H1 (cell line): ENCODE results near the gene LTBR. TPM values are rescaled to one million over a fixed set of nuclear protein-coding genes. Genes with fewer than 3 reads are reported as not detected.
A peak's percentile ranks its signal among the peaks of the same experiment; 100 is the strongest.

Experiments
- CTCF ChIA-PET: fragments of 300-600 bp; sonication (Branson Sonifier 250); formaldehyde crosslinking; loops from one replicate; lab custom pipeline; 2021; ENCODE audit not compliant: partially characterized antibody; lab: Charles Lee
- POLR2A ChIA-PET: fragments of 300-600 bp; sonication (Branson Sonifier 250); formaldehyde crosslinking; loops from one replicate; lab custom pipeline; 2021; ENCODE audit warnings: inconsistent platforms; ENCODE audit not compliant: partially characterized antibody; lab: Charles Lee
- DNase-seq, 2 experiments: peaks; one replicate each; pipeline versions ENCODE4 v3.0.0 to v3.0.0-alpha.2; 2010 to 2022; ENCODE audit warnings: low spot score in 2 of 2, low read depth in 1 of 2, mixed read lengths in 1 of 2
- FAIRE-seq: peaks from 2 replicates; lab custom pipeline; 2011; peaks lifted over from hg19 to GRCh38; lab: Jason Lieb, UNC
- H2AFZ ChIP-seq: 2 replicates; pipeline ENCODE4 v1.8.1; 2012; ENCODE audit warnings: low read length, inconsistent platforms
- H2AK5ac ChIP-seq: 2 replicates; pipeline ENCODE4 v1.6.1; 2013; ENCODE audit warnings: low read depth, low read length
- H2BK120ac ChIP-seq: replicated peaks from 2 replicates; pipeline ENCODE3; 2013; ENCODE audit warnings: low read depth, low read length, inconsistent platforms
- H2BK12ac ChIP-seq: 2 replicates; pipeline ENCODE4 v1.6.1; 2013; ENCODE audit warnings: low read depth, low read length
- H2BK15ac ChIP-seq: 2 replicates; pipeline ENCODE4 v1.6.1; 2013; ENCODE audit warnings: low read length
- H2BK20ac ChIP-seq: 2 replicates; pipeline ENCODE4 v1.6.1; 2013; ENCODE audit warnings: low read length
- H2BK5ac ChIP-seq: 2 replicates; pipeline ENCODE4 v1.6.1; 2013; ENCODE audit warnings: low read depth, low read length
- H3K14ac ChIP-seq: 2 replicates; pipeline ENCODE4 v1.6.1; 2013; ENCODE audit warnings: inconsistent platforms; ENCODE audit not compliant: insufficient read length
- H3K18ac ChIP-seq: 2 replicates; pipeline ENCODE4 v1.6.1; 2013; ENCODE audit warnings: low read length; ENCODE audit errors: extremely low read depth
- H3K23ac ChIP-seq: 2 replicates; pipeline ENCODE4 v1.6.1; 2013; ENCODE audit warnings: inconsistent platforms; ENCODE audit not compliant: insufficient read length
- H3K23me2 ChIP-seq: 2 replicates; pipeline ENCODE4 v1.6.1; 2013; ENCODE audit warnings: low read depth, low read length
- H3K27ac ChIP-seq: 2 replicates; pipeline ENCODE4 v1.6.1; 2011; ENCODE audit warnings: low read depth, low read length, inconsistent platforms
- H3K27me3 ChIP-seq, 4 experiments: replicated peaks in 1 of 4; 1 replicate in 1 of 4; 2 replicates in 3 of 4; pipeline versions ENCODE4 v1.6.1 to v1.8.1; 2011 to 2013; ENCODE audit warnings: low read length in 3 of 4, mild to moderate bottlenecking in 3 of 4, inconsistent platforms in 2 of 4, mixed read lengths in 2 of 4, moderate library complexity in 1 of 4; ENCODE audit not compliant: control insufficient read depth in 3 of 4, insufficient read depth in 3 of 4; ENCODE audit errors: extremely low read depth in 1 of 4
- H3K36me3 ChIP-seq, 4 experiments: 2 replicates each; pipeline versions ENCODE4 v1.6.1 to v1.8.1; 2011 to 2013; ENCODE audit warnings: mild to moderate bottlenecking in 4 of 4, low read length in 3 of 4, moderate library complexity in 2 of 4, control low read depth in 1 of 4, inconsistent platforms in 1 of 4; ENCODE audit not compliant: insufficient read depth in 4 of 4, control insufficient read depth in 2 of 4
- H3K4ac ChIP-seq: replicated peaks from 2 replicates; pipeline ENCODE3; 2013; ENCODE audit warnings: low read length, low read depth, mixed read lengths, inconsistent platforms; ENCODE audit not compliant: insufficient read length
- H3K4me1 ChIP-seq, 4 experiments: replicated peaks in 1 of 4; 1 replicate in 1 of 4; 2 replicates in 3 of 4; pipeline versions ENCODE4 v1.6.1 to v1.8.1; 2011 to 2013; ENCODE audit warnings: low read length in 3 of 4, inconsistent platforms in 2 of 4, mixed read lengths in 1 of 4; ENCODE audit not compliant: insufficient read depth in 4 of 4, control insufficient read depth in 3 of 4
- H3K4me2 ChIP-seq, 2 experiments: 2 replicates each; pipeline versions ENCODE4 v1.6.1 to v1.8.1; 2011 to 2013; ENCODE audit warnings: low read depth in 2 of 2, low read length in 2 of 2, control low read depth in 1 of 2, inconsistent platforms in 1 of 2, mild to moderate bottlenecking in 1 of 2; ENCODE audit not compliant: insufficient read depth in 1 of 2
- H3K4me3 ChIP-seq, 4 experiments: fragments of 200-600, 300-600 bp in 1 of 4; sonication (generic), shearing (Covaris generic), sonication (Bioruptor Twin) in 1 of 4; 2 replicates each; pipeline versions ENCODE4 v1.5.1 to v1.8.1; 2011 to 2016; ENCODE audit warnings: low read length in 4 of 4, low read depth in 3 of 4, control low read depth in 2 of 4, inconsistent platforms in 2 of 4, mild to moderate bottlenecking in 2 of 4, mixed read lengths in 1 of 4, moderate library complexity in 1 of 4; ENCODE audit not compliant: insufficient read depth in 2 of 4; ENCODE audit errors: extremely low read depth in 1 of 4
- H3K56ac ChIP-seq: replicated peaks from 2 replicates; pipeline ENCODE3; 2013; ENCODE audit warnings: low read depth, mild to moderate bottlenecking, mixed read lengths, low read length, inconsistent platforms; ENCODE audit not compliant: insufficient read length
- H3K79me1 ChIP-seq: 2 replicates; pipeline ENCODE4 v1.6.1; 2013; ENCODE audit warnings: low read depth, low read length, control low read depth
- H3K79me2 ChIP-seq, 2 experiments: 2 replicates each; pipeline versions ENCODE4 v1.6.1 to v1.8.1; 2012 to 2013; ENCODE audit warnings: low read length in 2 of 2, mild to moderate bottlenecking in 2 of 2, inconsistent platforms in 1 of 2; ENCODE audit not compliant: insufficient read depth in 2 of 2, control insufficient read depth in 1 of 2
- H3K9ac ChIP-seq, 4 experiments: replicated peaks in 1 of 4; 1 replicate in 1 of 4; 2 replicates in 3 of 4; pipeline versions ENCODE4 v1.6.1 to v1.8.1; 2011 to 2013; ENCODE audit warnings: low read depth in 3 of 4, low read length in 3 of 4, control low read depth in 2 of 4, mild to moderate bottlenecking in 2 of 4, moderate library complexity in 2 of 4, inconsistent platforms in 1 of 4; ENCODE audit errors: extremely low read depth in 1 of 4
- H3K9me3 ChIP-seq, 2 experiments: 2 replicates each; pipeline versions ENCODE4 v1.6.1 to v1.8.1; 2012 to 2013; ENCODE audit warnings: mild to moderate bottlenecking in 2 of 2, moderate library complexity in 2 of 2, control low read depth in 1 of 2, inconsistent platforms in 1 of 2, low read depth in 1 of 2, low read length in 1 of 2, mixed read lengths in 1 of 2; ENCODE audit not compliant: insufficient read depth in 2 of 2
- H4K20me1 ChIP-seq, 2 experiments: replicated peaks in 1 of 2; 2 replicates each; pipeline versions ENCODE3 to v1.8.1; 2011 to 2013; ENCODE audit warnings: inconsistent platforms in 2 of 2, low read length in 2 of 2, mild to moderate bottlenecking in 1 of 2; ENCODE audit not compliant: insufficient read depth in 2 of 2, control insufficient read depth in 1 of 2
- H4K5ac ChIP-seq: 2 replicates; pipeline ENCODE4 v1.6.1; 2013; ENCODE audit warnings: low read length, low read depth, mixed read lengths, inconsistent platforms; ENCODE audit not compliant: insufficient read length
- H4K8ac ChIP-seq: 2 replicates; pipeline ENCODE4 v1.8.0; 2013; ENCODE audit warnings: mild to moderate bottlenecking, moderate library complexity, low read length, inconsistent platforms; ENCODE audit not compliant: insufficient read depth; ENCODE audit errors: extremely low read depth
- H4K91ac ChIP-seq: replicated peaks from 2 replicates; pipeline ENCODE3; 2013; ENCODE audit warnings: low read length, mixed read lengths, inconsistent platforms; ENCODE audit not compliant: insufficient read length
- ASH2L ChIP-seq: fragments of 200-600, 300-600 bp; sonication (generic); IDR thresholded peaks from one replicate; pipeline ENCODE4 v1.7.1; 2017; ENCODE audit warnings: low read length
- CBX5 ChIP-seq: fragments of 300-800, 300-1000 bp; sonication (generic); IDR thresholded peaks from 2 replicates; pipeline ENCODE4 v1.7.1; 2016; ENCODE audit warnings: antibody characterized with exemption, low read length, low read depth
- CHD1 ChIP-seq: IDR thresholded peaks from 2 replicates; pipeline ENCODE4 v1.6.1; 2012; ENCODE audit warnings: low read depth, low read length, improper control_type of control experiment
- JUND ChIP-seq: IDR thresholded peaks from 2 replicates; pipeline ENCODE4 v1.6.1; 2011; ENCODE audit warnings: mild to moderate bottlenecking, improper control_type of control experiment, low read length
- RAD21 ChIP-seq, 2 experiments: IDR thresholded peaks in 1 of 2; conservative IDR thresholded peaks in 1 of 2; 2 replicates each; pipeline ENCODE4 v1.6.1; 2011; ENCODE audit warnings: low read depth in 2 of 2, low read length in 2 of 2, improper control_type of control experiment in 1 of 2, inconsistent platforms in 1 of 2, mild to moderate bottlenecking in 1 of 2, moderate library complexity in 1 of 2
- RNF2 ChIP-seq: fragments of 200-900, 300-1000 bp; sonication (generic); IDR thresholded peaks from 2 replicates; pipeline ENCODE4 v1.7.1; 2016; ENCODE audit warnings: borderline replicate concordance, low read depth, mild to moderate bottlenecking, antibody characterized with exemption, low read length; ENCODE audit not compliant: poor library complexity, severe bottlenecking; ENCODE audit errors: missing control alignments
- SIRT6 ChIP-seq: IDR thresholded peaks from one replicate; pipeline ENCODE4 v1.7.1; 2012; ENCODE audit warnings: low read length, inconsistent platforms
- USF2 ChIP-seq: IDR thresholded peaks from 2 replicates; pipeline ENCODE4 v1.6.1; 2011; ENCODE audit warnings: low read length, improper control_type of control experiment
- YY1 ChIP-seq: IDR thresholded peaks from 2 replicates; pipeline ENCODE4 v1.6.1; 2011; ENCODE audit warnings: low read depth, mild to moderate bottlenecking, low read length
- WGBS, 2 experiments: shearing (Covaris generic) in 1 of 2; methylation state at CpG; one replicate each; pipeline versions ENCODE4 v1.1.6 to v1.1.7; 2013 to 2015; ENCODE audit warnings: low lambda C conversion rate in 2 of 2, mixed read lengths in 2 of 2, inconsistent platforms in 1 of 2, low coverage in 1 of 2, missing lambda C conversion rate in 1 of 2; ENCODE audit not compliant: insufficient replicate concordance in 2 of 2, insufficient coverage in 1 of 2, insufficient read length in 1 of 2; ENCODE audit errors: extremely low coverage in 1 of 2, missing lambda C conversion rate in 1 of 2; 5-methylcytosine and 5-hydroxymethylcytosine counted together
- polyA plus RNA-seq, 7 experiments: library from polyadenylated mRNA; depleted of rRNA in 3 of 7; stranded (reverse) in 5 of 7; unstranded in 2 of 7; fragments of >200 nt in 5 of 7; fragments of 200-250 nt in 2 of 7; gene quantifications; 1 replicate in 5 of 7; 2 replicates in 1 of 7; 4 replicates in 1 of 7; pipeline versions ENCODE4 v1.2.1 to v1.2.3, GENCODE V29; 2011 to 2013; ENCODE audit warnings: missing spikeins in 2 of 7, mixed read lengths in 2 of 7
- total RNA-seq: library from RNA; stranded (reverse); fragmentation: NEBNext Ultra II Directional; extraction: Animal tissue kit (Norgen Biotek cat#: 25700); gene quantifications from 2 replicates; pipeline ENCODE4 v1.2.1, GENCODE V29; 2021

The LTBR gene
- total and polyA plus RNA-seq, 2 of the 8 experiments (the other 6 are each of a cell fraction or from before 2014, with no cell fraction given), result 5.1 to 6.3 TPM

- Histone ChIP-seq H2BK5ac (peak overlapping the region; percentile 100), H4K8ac (peak overlapping the region; percentile 83), H3K9ac (peak overlapping the region in 3 of 4 experiments; percentile 55 to 73 (median 71); a peak in 6 of 7 replicates), H3K4ac (peak overlapping the region; percentile 96), H3K56ac (peak overlapping the region; percentile 23), H3K4me3 (peak overlapping the region; percentile 64 to 84 (median 74)), H3K4me1 (peaks cover 5 to 47% (median 33%) of the 10 kb centered on the region in 4 experiments), H4K5ac (peak overlapping the region; percentile 85), H3K27me3 (peaks cover 0 to 2% (median 0%) of the 10 kb centered on the region in 4 experiments; a peak in 2 of 7 replicates), H3K18ac (peak overlapping the region; percentile 100), H2BK12ac (peak overlapping the region; percentile 99), H2BK120ac (peak overlapping the region; percentile 82), H2BK20ac (peak overlapping the region; percentile 86; the same call in 1 of the 2 replicates), H3K9me3 (no peaks in the 10 kb centered on the region), H3K79me1 (peaks cover 9% of the 10 kb centered on the region), H3K23me2 (peaks cover 33% of the 10 kb centered on the region), H4K91ac (peak overlapping the region; percentile 95), H3K23ac (no peak overlapping the region), H2BK15ac (peak overlapping the region; percentile 99; the same call in 1 of the 2 replicates), H3K79me2 (peaks cover 13 to 37% of the 10 kb centered on the region in 2 experiments), H3K36me3 (no peaks in the 10 kb centered on the region), H2AFZ (no peak overlapping the region), H4K20me1 (peaks cover 0 to 3% of the 10 kb centered on the region in 2 experiments), H3K14ac (no peak overlapping the region), H2AK5ac (peak overlapping the region; percentile 98), H3K4me2 (peak overlapping the region; percentile 91 to 100), H3K27ac (peak overlapping the region; percentile 92)
- ChIA-PET POLR2A (interaction anchor here (0.6 to 17.2 kb wide), 23 partner anchors 7 to 1334 kb away, joined by 3 to 259 read pairs (median 4); partner anchors contain the start of genes CD27, GAPDH, LTBR and TAPBPL), CTCF (interaction anchor here (0.5 to 7.4 kb wide), 8 partner anchors 21 to 216 kb away, joined by 3 to 66 read pairs (median 4); no protein-coding TSS in a partner anchor)
- DNase-seq (peak; percentile 54 to 74), FAIRE-seq (peak; percentile 85)
- WGBS, 2 experiments, result 5% methylated on average over 16 of the region's 19 CpGs; no CpG with 5 or more reads in 1 of the 2 experiments
- TF ChIP-seq RAD21 (IDR thresholded peaks at IDR 0.05 in 1 of 2, conservative IDR thresholded peaks at IDR 0.05 in 1 of 2; ENCODE audit: low read depth in 2 of 2, low read length in 2 of 2), result peak; percentile 30 to 55
- TF ChIP-seq CHD1, result no peak
- 0 out of 2 replicates have a peak, but pooled peaks have one; percentile 48 for TF ChIP-seq YY1
- no peak for TF ChIP-seq SIRT6
- TF ChIP-seq USF2, result no peak
- no peak for TF ChIP-seq CBX5
- TF ChIP-seq RNF2, result no peak
- peak; percentile 2 for TF ChIP-seq ASH2L
- no peak for TF ChIP-seq JUND
Observed at GRCh38 chr12:6376079-6376869, 7.7 kb upstream of the LTBR start.
